Measurements from ENCODE around the gene ZC3H12A.

ZC3H12A gene

GRCh38 chr1:37474046-37474696, at the start of gene ZC3H12A:
TSS of gene ZC3H12A (plus strand) at chr1:37474580. CDS start at chr1:37475497, 917 bp downstream.
- peak; percentile 98 for DNase-seq

DNA sequence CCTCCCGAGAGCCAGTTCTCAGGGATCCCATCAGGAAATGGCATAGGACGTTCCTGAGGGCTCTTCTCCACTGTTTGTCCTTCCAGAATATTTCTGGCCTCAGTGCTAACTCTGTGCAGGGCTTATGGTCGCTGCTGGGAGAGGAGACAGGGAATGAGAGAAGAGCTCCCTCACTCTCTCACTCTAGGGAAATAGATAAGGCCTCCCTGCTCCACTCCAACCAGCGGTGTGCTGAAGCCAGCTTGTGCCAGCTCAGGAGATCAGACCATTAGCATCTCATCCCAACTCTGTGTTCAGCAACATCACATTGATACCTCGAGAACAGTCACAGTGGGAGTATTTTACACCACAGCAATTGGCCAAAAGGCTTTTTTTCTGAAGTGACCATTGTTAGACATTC, 49.2 kb upstream of the ZC3H12A start:
- DNase-seq, result no peak

- DNase-seq, result no peak
Observed at GRCh38 chr1:37429029-37429428, 45.4 kb upstream of the ZC3H12A start.

DNA sequence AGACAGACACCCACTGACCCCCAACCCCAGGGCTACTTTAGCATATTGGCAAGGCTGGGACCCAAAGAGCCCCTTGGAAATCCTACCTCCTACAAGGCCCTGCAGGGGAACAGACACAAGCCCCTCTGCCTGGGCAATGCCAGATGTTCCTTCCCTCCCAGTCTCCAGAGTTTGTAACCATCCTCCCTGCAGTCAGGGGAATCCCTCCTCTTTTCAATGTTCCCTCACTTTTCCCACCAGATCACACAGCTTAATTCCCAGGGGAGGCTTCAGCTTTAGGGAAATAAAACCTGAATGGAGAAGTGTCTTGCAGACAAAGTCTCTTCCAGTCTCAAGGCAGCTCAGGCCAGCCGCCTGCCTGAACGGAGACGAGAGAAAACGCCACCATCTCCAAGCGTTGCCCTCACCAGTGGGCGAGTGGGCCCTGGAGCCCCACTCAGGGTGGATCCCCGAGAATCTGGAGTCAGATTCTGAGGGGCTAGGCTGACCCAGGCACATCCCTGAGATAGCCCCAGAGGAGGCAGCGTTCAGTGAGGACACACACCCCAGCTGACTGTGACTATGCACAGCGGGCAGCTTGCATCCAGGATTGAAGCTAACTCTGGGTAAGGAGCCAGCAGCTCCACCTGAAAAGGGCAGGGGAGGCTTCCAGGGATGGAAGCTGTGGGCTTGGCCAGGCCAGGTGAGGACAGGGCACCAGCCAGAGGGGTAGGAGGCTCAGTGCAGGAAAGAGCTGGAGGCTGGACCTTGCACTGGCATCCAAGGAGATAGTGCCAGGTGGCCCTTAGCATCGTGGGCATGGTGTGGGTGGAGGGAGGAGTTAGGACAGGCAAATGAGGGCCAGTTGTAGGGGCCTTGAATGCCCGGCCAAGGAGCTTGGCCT, 44.0 kb upstream of the ZC3H12A start:
- no peak for DNase-seq

DNA sequence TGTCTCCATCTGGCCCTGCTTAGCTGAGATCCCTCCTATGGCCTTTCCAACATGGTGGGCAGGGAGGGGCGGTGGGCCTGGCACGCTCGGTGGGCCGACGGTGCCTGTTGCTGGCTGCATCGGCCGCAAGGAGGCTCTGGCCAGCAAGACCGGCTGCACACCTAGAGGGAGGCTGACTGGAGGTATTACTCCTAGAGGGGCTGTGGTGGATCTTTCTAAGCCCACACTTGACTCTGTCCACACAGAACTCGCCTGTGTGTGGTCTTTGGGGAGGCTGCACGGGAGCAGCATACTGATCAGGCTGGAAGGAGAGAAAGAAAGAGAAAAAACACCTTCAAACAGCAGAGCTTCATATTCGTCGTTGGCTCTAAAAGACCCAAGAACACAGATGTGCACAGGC, 41.7 kb upstream of the ZC3H12A start:
- DNase-seq, result no peak

GRCh38 chr1:37433171-37433570, 41.2 kb upstream of the ZC3H12A start:
- DNase-seq, result no peak

GRCh38 chr1:37434292-37435225, 39.8 kb upstream of the ZC3H12A start:
- peak; percentile 92 for DNase-seq

GRCh38 chr1:37437087-37437486, 37.3 kb upstream of the ZC3H12A start:
- no peak for DNase-seq

DNA sequence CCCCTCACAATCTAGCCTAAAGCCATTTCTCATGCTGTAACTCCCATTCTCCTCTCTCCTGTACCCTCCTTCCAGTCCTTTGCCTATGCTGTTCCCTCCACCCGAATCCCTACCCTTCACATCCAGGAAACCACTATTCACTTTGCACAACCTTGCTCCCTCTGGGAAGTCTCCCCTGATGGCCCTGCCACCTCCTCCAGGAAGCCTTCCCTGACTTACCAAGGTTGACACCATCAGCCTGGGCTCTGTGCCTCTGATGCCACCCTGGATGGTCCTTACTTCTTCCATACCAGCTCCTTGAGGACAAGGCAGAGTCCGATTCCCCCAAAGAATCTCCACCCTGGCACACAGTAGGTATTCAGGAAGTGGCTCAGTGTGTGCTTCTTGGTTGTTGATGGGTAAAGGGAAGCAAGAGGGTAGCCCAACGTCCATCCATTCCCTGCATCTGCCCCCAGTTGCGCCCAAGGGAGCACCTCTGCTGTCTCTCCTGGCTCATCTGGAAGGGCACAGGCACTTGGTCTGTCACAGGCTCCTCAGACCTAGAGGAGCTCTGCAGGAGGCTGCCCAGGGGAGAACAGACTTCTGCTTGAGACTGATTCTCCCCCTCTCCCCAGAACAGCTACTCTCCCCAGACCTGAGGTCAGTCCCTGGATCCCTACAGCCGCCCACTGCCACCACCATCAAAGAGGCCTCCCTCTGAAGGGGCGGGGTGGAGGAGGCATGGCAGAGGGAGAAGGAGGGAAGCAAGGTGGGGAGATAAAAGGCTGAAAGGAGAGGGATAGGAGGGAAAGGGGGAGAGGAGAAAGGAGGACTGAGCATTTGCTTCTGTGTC, 36.1 kb upstream of the ZC3H12A start:
- no peak for DNase-seq

- DNase-seq, result no peak
Observed at GRCh38 chr1:37438869-37439343, 35.5 kb upstream of the ZC3H12A start.

- DNase-seq, result no peak
Observed at GRCh38 chr1:37439349-37439995, 34.9 kb upstream of the ZC3H12A start.

DNA sequence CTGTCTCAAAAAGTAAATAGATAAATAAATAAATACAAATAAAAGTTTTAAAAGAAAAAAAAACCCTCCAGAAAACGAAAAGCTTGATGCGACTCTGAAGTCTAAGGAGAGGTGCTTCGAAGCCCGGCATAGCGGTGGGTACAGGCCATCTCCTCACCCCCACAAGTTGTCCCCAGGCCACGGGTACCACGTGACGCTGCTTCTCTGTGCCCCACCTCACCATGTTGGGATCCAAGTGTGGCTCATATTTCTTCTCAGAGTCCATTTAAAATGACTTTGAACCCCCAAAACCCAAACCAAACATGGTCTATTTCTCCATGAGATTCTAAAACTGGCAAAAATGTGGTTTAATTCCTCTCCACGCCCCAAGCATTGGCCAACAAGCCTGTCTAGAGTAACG, 32.9 kb upstream of the ZC3H12A start:
- DNase-seq, result no peak

- DNase-seq, result no peak
Observed at GRCh38 chr1:37442139-37442538, 32.2 kb upstream of the ZC3H12A start.

- DNase-seq, result no peak
Observed at GRCh38 chr1:37442644-37443043, 31.7 kb upstream of the ZC3H12A start.

- DNase-seq, result no peak
Observed at GRCh38 chr1:37446874-37447273, 27.5 kb upstream of the ZC3H12A start.

DNA sequence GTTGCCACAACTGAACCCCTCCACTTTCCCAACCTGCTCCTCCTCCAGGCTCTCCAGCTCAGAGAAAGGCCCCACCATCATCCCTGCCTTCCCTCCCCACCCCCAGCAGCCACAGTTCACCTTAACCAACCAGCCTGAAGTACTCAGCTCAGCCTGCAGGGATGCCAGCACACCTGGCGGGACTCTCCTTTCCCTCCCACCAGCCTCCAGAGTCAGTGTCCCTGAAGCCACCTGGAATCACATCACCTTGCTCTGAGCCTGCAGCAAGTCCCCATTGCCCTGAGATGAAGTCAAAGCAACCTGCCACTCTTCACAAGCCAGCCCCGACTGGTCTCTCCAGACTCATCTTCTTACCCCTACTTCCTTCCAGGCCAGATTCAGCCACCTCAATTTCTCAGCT, 26.2 kb upstream of the ZC3H12A start:
- no peak for DNase-seq

DNA sequence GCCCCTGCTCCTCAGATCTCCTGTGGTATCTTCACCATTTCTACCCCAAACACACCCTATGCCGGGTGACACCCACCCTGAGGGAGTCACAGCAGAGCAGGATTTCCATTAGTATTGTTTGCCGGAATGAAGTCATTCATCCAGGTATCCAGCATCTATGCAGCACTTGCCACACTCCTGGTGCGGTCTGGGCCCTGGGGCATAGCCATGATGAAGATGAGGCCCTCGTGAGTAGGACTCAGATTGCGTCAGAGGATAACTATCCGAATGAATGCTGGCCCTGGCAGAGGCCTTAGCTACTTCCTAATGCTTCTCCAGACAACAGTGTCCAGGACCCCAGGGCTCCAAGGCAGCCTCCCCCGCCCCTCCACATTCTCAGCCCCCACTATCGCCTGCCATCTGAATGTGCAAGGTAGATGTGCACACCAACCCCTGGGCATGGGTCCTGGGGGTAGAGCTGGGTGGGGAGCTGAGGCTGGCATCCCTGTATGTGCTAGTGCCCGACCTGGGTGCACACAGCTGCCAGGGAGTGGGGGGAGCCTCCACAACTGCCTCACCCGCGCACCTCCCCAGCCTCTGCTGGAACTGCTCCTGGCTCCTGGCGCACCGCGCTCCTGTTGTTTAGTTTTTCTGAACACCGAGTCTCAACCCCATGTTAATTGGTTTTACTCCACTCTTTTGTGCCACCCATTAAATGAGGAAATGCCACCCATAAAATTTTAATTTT, 25.5 kb upstream of the ZC3H12A start:
- DNase-seq, result no peak

DNA sequence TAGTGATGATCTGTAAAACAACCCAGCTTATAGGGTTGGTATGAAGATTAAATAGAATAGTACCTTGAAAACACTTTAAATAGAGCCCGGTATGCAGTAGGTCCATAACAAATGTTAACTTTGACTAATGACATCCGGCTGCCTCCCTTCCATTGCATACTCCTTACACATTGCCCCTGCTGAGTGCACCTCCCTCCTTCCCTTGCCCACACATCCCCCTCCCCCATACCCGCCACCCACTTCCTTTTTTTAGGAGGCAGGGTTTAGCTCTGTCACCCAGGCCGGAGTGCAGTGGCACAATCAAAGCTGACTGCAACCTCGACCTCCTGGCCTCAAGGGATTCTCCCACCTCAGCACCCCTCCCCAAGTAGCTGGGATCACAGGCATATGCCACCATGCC, 24.4 kb upstream of the ZC3H12A start:
- DNase-seq, result no peak

GRCh38 chr1:37452416-37452815, 22.0 kb upstream of the ZC3H12A start:
- DNase-seq, result no peak

DNA sequence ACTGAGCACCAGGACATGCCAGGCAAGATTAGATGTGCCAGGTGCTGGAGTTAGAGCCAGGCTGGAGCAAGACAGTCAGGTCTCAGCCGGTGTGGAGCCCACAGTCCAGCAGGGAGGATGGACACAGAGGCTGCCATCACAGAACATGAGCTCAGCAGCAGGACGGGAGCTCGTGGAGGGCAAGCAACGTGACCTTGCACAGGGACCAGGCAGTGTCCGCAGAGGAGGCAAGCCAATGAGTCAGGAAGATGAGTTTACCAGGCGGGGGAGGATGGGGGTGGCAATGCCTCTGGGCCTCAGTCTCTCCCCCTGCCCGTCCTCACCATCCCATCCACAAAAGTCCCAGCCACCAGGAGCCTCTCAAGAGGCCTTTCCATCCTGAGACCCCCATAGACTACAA, 20.7 kb upstream of the ZC3H12A start:
- no peak for DNase-seq

DNA sequence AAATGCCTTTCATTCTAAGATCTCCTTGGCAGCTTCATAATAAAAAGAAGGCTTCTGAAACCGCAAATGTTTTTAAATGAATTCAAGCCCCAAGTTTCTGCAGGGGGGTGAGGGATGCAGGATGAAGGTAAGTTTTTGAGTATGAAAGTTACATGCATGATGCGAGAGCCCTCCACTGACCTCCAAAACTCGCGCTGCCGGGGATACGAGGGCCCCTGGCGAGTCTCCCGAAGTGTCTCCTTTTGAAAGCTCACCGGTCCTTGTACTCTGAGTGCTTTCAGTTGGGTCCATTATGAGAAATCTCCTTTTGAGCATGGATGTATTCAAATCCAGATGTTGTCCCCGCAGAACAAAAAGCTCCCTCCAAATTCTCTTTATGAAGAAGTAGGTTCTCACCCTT, 18.9 kb upstream of the ZC3H12A start:
- DNase-seq, result no peak
